HG02981 (cell line): Measurements from ENCODE around the gene LAMA2.
A peak's percentile ranks its signal among the peaks of the same experiment; 100 is the strongest.

ENCODE experiments used
- ATAC-seq: cut with Tn5 transposase; IDR thresholded peaks from one replicate; pipeline ENCODE4 v1.9.1; 2021; ENCODE audit warnings: mild to moderate bottlenecking, moderate library complexity; ENCODE audit not compliant: unreplicated experiment

Gene LAMA2

GRCh38 chr6:129351807-129352206 lies 468.9 kb downstream of the LAMA2 start:
- no peak for ATAC-seq

- ATAC-seq = no peak
Measured at GRCh38 chr6:129353067-129353466, 470.1 kb downstream of the LAMA2 start.

DNA sequence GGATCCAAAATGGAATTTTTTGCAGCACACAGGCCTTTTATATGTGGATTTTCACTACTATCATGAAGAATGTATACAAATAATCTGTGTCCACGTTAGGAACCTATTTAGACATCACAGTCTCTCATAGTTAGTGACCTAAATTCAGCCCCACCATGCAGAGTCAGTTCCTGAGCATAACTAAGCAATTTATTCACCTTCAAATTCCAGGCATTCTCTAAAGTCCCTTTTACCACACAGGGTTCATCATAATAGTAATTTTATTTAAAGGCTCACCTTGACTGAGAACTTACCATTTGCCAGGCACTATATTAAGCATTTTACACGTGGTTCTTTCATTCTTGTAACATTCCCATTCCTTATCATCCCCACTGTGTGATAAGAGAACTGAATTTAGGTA lies 473.2 kb downstream of the LAMA2 start:
- no peak for ATAC-seq

- no peak for ATAC-seq
Measured at GRCh38 chr6:129359811-129360681, 477.1 kb downstream of the LAMA2 start.

DNA sequence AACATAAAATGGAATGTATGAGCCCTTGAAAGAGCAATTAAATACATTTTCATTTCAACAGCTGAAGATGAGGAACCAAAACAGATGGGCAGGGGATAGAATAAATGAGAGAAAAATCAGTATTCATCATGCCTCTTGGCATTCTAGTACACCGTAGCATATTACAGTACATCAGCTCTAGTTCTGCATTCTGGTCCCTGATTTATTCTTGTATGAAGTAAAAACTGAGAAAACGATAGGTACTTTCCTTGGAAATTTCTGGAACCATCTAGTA lies 477.7 kb downstream of the LAMA2 start:
- ATAC-seq = no peak

DNA sequence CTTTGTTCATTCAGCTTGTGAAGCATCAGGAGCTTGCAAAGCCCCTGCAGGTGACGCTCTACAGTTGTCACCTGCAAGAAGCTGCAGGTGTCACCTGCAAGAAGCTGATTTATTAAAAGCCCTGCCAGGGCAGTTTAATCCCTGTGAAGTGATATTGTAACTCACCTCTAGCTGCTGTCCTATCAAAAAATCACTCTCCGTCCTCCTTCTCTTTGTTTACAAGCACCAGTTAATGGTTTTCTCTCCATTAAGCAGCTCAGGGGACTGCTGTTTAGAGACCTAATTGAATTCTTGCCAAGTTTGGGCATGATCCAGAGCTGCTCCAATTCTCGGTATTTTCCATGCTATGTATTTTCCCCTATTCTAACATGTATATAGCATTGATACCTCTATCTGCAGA lies 481.1 kb downstream of the LAMA2 start:
- no peak for ATAC-seq

DNA sequence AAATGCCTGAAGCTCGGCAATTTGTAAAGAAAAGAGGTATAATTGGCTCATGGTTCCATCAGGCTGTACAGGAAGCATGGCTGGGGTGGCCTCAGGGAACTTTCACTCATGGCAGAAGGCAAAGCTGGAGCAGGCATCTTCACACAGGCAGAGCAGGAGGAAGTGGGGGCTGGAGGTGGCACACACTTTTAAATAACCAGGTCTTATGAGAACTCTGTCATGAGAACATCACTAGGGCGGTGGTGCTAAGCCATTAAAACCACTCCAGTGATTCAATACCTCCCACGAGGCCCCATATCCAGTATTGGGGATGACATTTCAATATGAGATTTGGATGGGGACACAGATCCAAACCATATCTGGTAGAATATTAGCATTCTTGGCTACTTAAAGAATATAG lies 481.8 kb downstream of the LAMA2 start:
- no peak for ATAC-seq

DNA sequence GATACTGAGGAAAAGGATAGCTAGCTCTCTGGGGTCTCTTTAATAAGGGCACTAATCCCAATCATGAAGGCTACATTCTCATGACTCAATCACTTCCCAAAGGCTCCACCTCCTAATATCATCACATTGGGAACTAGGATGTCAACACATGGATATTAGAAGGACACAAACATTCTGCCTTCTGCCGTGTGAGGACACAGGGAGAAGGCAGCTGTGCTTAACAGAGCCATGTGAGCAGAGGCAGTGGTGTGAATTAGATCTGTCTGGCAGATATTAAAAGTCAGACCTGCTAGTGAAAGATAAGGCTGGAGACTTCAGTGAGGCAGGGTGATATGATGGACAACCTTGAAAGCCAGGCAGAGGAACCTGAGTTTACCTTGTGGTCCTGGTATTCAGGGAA lies 485.1 kb downstream of the LAMA2 start:
- ATAC-seq = no peak

GRCh38 chr6:129368970-129369369 lies 486.0 kb downstream of the LAMA2 start:
- ATAC-seq = no peak

GRCh38 chr6:129369737-129370136 lies 486.8 kb downstream of the LAMA2 start:
- ATAC-seq = no peak

- ATAC-seq = peak; percentile 66
Measured at GRCh38 chr6:129370268-129370916, 487.5 kb downstream of the LAMA2 start.

DNA sequence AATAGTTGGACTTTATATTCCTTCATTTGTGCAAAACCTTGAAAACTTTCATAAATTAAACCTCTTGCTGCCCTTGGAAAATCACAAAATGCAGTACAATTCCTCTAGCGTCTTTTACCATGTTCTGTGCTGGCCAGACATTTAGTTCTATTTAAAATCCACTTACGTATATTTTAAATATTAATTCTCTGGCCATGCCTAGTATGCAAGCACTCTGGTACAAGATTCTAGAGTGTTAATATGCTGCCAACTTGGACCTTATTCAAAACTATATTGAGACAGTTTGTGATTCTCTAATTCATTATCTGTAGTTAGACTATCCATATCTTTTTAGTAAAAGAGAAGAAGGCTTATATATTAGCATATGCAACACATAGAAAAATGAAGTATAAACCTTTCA lies 498.9 kb downstream of the LAMA2 start:
- no peak for ATAC-seq

- no peak for ATAC-seq
Measured at GRCh38 chr6:129382916-129383315, 500.0 kb downstream of the LAMA2 start.

GRCh38 chr6:129385117-129385516 lies 502.2 kb downstream of the LAMA2 start:
- no peak for ATAC-seq

GRCh38 chr6:129390900-129391299 lies 508.0 kb downstream of the LAMA2 start:
- ATAC-seq = no peak

GRCh38 chr6:129393654-129394053 lies 510.7 kb downstream of the LAMA2 start:
- ATAC-seq = no peak

DNA sequence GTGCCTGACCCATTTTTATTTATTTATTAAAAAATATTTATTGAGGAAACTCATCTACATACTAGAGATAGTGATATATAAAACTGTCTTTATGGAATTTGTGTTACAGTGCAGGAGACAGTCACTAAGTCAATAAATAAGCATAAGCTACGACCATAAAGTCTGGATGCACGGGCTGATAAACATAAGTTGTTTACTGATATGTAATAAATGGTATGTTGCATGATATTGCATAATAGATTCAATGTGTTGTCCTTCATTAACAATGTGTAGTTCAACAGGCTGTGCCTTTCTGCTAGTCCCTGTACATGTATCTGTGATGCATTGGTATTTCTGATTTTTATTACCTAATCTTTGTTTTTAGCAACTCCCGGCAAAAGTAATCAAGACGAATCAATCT lies 515.8 kb downstream of the LAMA2 start:
- no peak for ATAC-seq

DNA sequence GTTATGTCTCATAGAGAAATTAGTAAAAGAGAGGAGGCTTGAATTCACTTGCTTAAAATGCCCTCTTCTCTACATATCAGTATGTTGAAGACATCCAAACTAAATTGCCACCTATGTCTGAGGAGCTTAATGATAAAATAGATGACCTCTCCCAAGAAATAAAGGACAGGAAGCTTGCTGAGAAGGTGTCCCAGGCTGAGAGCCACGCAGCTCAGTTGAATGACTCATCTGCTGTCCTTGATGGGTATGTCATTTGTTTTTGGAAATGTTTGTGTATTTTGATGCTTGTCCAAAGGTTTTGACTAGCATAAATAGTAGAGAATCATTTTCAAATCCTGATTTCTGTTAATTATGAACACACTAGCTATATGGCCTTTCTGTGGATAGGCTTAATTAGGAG lies 519.3 kb downstream of the LAMA2 start:
- ATAC-seq = no peak

DNA sequence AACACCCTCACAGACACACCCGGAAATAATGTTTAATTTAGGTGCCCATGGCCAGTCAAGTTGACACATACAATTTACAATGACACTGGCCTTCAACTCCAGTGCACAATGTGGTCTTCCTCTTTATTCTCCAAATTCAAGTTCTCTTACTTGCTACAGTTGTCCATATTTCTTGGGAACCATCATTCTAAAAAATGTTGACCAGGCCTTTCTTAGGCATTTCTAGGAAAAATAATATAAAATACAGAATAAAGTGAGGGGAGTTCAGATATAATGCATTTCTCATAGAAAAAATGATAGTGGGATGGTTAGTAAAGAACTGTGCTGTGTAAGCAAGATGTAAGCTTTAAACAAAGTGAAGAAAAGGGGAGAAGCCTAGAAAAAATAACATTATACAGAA lies 528.2 kb downstream of the LAMA2 start:
- ATAC-seq = no peak

GRCh38 chr6:129416337-129416990 lies 533.5 kb downstream of the LAMA2 start:
- ATAC-seq = no peak

DNA sequence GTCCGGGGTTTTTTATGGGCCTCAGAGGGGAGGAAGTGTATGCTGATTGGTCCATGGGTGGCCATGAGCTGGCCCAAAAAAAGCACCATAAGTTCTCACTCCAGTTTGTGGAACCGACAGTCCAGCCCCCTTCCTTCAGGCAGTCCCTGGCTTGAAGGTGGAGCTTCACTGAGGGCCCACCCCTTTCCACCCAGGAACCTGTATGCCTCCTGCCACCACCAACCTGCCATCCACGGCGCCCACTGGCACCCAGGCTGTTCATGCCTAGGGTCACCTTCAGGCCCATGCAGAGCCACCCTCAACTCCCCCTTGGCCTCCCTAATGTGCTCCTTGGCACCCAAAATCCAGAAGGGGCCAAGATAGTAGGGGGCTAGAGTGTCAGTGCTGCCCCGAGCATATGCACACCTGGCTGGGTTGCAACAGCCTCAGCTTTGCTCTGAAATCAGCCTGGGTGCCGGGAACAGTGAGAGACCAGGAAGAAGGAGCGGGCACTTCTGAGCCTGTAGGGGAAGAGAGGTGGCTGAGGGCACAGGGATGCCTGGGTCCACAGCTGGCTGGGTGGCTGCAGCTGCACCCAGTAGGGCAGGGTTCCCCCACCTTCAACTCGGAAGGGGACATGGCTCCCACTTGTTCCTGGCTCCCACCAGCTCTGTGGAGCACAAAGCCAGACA lies 534.6 kb downstream of the LAMA2 start:
- no peak for ATAC-seq

DNA sequence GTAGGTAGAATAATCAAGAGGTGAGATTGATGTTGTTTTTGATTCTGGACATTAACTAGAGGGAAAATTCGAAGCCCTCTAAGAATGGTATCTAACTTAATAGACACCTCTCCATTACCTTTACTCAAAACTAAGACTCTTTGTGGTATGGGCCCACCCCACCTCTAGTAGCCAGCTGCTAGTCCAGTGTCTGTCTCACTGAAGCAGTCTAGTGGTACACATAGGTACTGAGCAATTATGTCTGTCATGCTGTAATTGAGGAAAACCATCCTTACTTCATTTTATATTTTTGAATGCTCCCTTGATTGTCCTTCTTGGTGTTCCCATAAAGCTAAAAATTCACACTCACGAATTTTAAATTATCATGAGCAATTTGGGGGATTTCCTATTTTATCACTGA lies 536.4 kb downstream of the LAMA2 start:
- ATAC-seq = peak; percentile 52
